NCI-H2081 treated with DMSO at 0.1 percent for 48 hours (cell line): Measurements from ENCODE around the gene GRHL1.
"Not testable (repeated sequence)": the region's sequence is repeated elsewhere in the genome, so short reads cannot be mapped to it uniquely, and the experiment has no call there.

ENCODE experiments used
- DNase-seq: peaks from one replicate; lab custom pipeline; 2025; lab: John Stamatoyannopoulos, UW

GRHL1 gene

GRCh38 chr2:10022966-10023662 lies 71.6 kb downstream of the GRHL1 start:
- no peak for DNase-seq

GRCh38 chr2:10026940-10027569 lies 75.6 kb downstream of the GRHL1 start:
- DNase-seq: no peak

- no peak for DNase-seq
Measured at GRCh38 chr2:10027660-10028330, 76.3 kb downstream of the GRHL1 start.

GRCh38 chr2:10028407-10028987 lies 77.0 kb downstream of the GRHL1 start:
- DNase-seq: no peak

GRCh38 chr2:10028988-10029874 lies 77.7 kb downstream of the GRHL1 start:
- no peak for DNase-seq

GRCh38 chr2:10029875-10030223 lies 78.4 kb downstream of the GRHL1 start:
- DNase-seq: no peak

GRCh38 chr2:10030311-10030736 lies 78.8 kb downstream of the GRHL1 start:
- no peak for DNase-seq

GRCh38 chr2:10030798-10031197 lies 79.3 kb downstream of the GRHL1 start:
- DNase-seq: not testable (repeated sequence)

GRCh38 chr2:10031886-10032745 lies 80.6 kb downstream of the GRHL1 start:
- no peak for DNase-seq

GRCh38 chr2:10032746-10033105 lies 81.2 kb downstream of the GRHL1 start:
- no peak for DNase-seq

GRCh38 chr2:10033251-10034006 lies 81.9 kb downstream of the GRHL1 start:
- no peak for DNase-seq

- no peak for DNase-seq
Measured at GRCh38 chr2:10034333-10035052, 83.0 kb downstream of the GRHL1 start.

- no peak for DNase-seq
Measured at GRCh38 chr2:10035053-10035422, 83.5 kb downstream of the GRHL1 start.

- no peak for DNase-seq
Measured at GRCh38 chr2:10035633-10036032, 84.1 kb downstream of the GRHL1 start.

- DNase-seq: no peak
Measured at GRCh38 chr2:10036095-10036884, 84.8 kb downstream of the GRHL1 start.

- DNase-seq: no peak
Measured at GRCh38 chr2:10038123-10038522, 86.6 kb downstream of the GRHL1 start.

- no peak for DNase-seq
Measured at GRCh38 chr2:10038716-10039115, 87.2 kb downstream of the GRHL1 start.

GRCh38 chr2:10039658-10040410 lies 88.3 kb downstream of the GRHL1 start:
- no peak for DNase-seq
